Upper lobe of left lung (tissue), 6 donors: Measurements from ENCODE around the gene DNAJB12. TPM values are rescaled to one million over a fixed set of nuclear protein-coding genes. Genes with fewer than 3 reads are reported as not detected.
"Not testable (repeated sequence)": the region's sequence is repeated elsewhere in the genome, so short reads cannot be mapped to it uniquely, and the experiment has no call there.

ENCODE experiments used
- ATAC-seq, 2 donors: fragments of 200-7000 bp; cut with Tn5 transposase; one replicate each; pipeline ENCODE4 v1.9.1; 2022; ENCODE audit warnings: mild to moderate bottlenecking in 2 of 2, moderate library complexity in 2 of 2; ENCODE audit not compliant: low FRiP score in 2 of 2
- DNase-seq, 2 donors: peaks; one replicate each; pipeline ENCODE4 v3.0.0-alpha.2; 2019 to 2020
- H3K27ac ChIP-seq, 4 donors: fragments of 200-600 bp; sonication (generic); one replicate each; pipeline ENCODE4 v1.5.1; 2016 to 2019
- H3K27me3 ChIP-seq, 4 donors: fragments of 200-600 bp; sonication (generic); one replicate each; pipeline ENCODE4 v1.5.1; 2017 to 2019
- H3K36me3 ChIP-seq, 4 donors: fragments of 200-600 bp; sonication (generic); one replicate each; pipeline ENCODE4 v1.5.1; 2016 to 2019
- H3K4me1 ChIP-seq, 4 donors: fragments of 200-600 bp; sonication (generic); one replicate each; pipeline ENCODE4 v1.5.1; 2018 to 2019
- H3K4me3 ChIP-seq, 4 donors: fragments of 200-600 bp; sonication (generic); one replicate each; pipeline ENCODE4 v1.5.1; 2017 to 2019; ENCODE audit warnings: mild to moderate bottlenecking in 2 of 4, moderate library complexity in 1 of 4
- H3K9me3 ChIP-seq, 4 donors: fragments of 200-600 bp; sonication (generic); one replicate each; pipeline ENCODE4 v1.5.1; 2018 to 2019
- EP300 ChIP-seq, 4 donors: sonication (generic); formaldehyde crosslinking; IDR thresholded peaks; one replicate each; pipeline ENCODE4 v1.5.1; 2017; ENCODE audit warnings: antibody characterized with exemption in 4 of 4, control low read depth in 2 of 4
- POLR2A ChIP-seq, 4 donors: fragments of 450-650 bp; IDR thresholded peaks; one replicate each; pipeline ENCODE4 v1.5.1; 2016 to 2017; ENCODE audit warnings: antibody characterized with exemption in 4 of 4, mild to moderate bottlenecking in 2 of 4
- POLR2AphosphoS5 ChIP-seq, 2 donors: sonication (generic); formaldehyde crosslinking; IDR thresholded peaks; one replicate each; pipeline ENCODE4 v1.5.1; 2017; ENCODE audit warnings: antibody characterized with exemption in 2 of 2
- WGBS, 2 donors: methylation state at CpG; one replicate each; pipeline ENCODE4 v1.1.5; 2017 to 2018; 5-methylcytosine and 5-hydroxymethylcytosine counted together
- total RNA-seq, 6 donors: library from RNA; depleted of rRNA in 4 of 6; stranded (reverse); fragments of >200 nt in 4 of 6; gene quantifications; one replicate each; pipeline versions ENCODE4 v1.1.0 to v1.2.1, GENCODE V29; 2016 to 2021
- TF ChIP-seq, protein P1 (sequence below), 6 experiments: fragments of 450-650 bp in 4 of 6; fragments of 200-600 bp in 2 of 6; sonication (generic) in 2 of 6; IDR thresholded peaks; one replicate each; pipeline ENCODE4 v1.5.1; 2016 to 2019; ENCODE audit warnings: antibody characterized with exemption in 6 of 6
- donor health status: DM: no; HTN: no; CAD: no; lungs with moderate emphysema.
- donor health status: DM: no; HTN: yes; CAD: no; lungs with severe emphysema.

DNAJB12 gene
- total RNA-seq, 6 donors from 2014 or later: 24.4 to 81.7 (median 49.2) TPM

DNA sequence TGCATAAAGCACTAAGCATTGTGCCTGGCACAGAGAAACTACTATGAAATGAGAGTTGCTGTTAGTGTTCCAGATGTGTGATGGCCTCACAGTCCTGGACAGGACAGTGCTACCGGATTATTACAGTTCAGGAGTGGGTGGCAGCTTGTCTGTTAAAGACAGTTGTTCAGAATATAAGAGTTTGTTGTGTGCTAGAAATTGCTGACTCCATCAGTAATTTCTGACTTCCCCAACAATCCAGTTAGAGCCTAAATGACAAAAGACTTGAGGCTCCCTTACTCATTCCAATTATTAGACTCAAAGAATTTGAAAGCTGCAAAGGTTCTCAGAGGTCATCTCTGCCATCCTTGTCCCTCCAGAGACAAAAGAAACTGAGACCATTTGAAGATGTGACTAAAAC is 34.3 kb upstream of the DNAJB12 start:
- DNase-seq: no peak
- Histone ChIP-seq H3K27ac (no peak overlapping the region), H3K27me3 (no peaks in the 10 kb centered on the region), H3K9me3 (no peaks in the 10 kb centered on the region), H3K4me1 (no peaks in the 10 kb centered on the region), H3K36me3 (no peaks in the 10 kb centered on the region), H3K4me3 (no peak overlapping the region)
- 92% methylated on average over 1 of the region's 1 CpG for WGBS, 2 donors
- no peak for TF ChIP-seq POLR2AphosphoS5 (IDR thresholded peaks at IDR 0.05)
- TF ChIP-seq, protein P1, sequence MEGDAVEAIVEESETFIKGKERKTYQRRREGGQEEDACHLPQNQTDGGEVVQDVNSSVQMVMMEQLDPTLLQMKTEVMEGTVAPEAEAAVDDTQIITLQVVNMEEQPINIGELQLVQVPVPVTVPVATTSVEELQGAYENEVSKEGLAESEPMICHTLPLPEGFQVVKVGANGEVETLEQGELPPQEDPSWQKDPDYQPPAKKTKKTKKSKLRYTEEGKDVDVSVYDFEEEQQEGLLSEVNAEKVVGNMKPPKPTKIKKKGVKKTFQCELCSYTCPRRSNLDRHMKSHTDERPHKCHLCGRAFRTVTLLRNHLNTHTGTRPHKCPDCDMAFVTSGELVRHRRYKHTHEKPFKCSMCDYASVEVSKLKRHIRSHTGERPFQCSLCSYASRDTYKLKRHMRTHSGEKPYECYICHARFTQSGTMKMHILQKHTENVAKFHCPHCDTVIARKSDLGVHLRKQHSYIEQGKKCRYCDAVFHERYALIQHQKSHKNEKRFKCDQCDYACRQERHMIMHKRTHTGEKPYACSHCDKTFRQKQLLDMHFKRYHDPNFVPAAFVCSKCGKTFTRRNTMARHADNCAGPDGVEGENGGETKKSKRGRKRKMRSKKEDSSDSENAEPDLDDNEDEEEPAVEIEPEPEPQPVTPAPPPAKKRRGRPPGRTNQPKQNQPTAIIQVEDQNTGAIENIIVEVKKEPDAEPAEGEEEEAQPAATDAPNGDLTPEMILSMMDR (IDR thresholded peaks at IDR 0.05): no peak
- no peak for TF ChIP-seq POLR2A (IDR thresholded peaks at IDR 0.05)
- no peak for TF ChIP-seq EP300 (IDR thresholded peaks at IDR 0.05)
- ATAC-seq: no peak

DNA sequence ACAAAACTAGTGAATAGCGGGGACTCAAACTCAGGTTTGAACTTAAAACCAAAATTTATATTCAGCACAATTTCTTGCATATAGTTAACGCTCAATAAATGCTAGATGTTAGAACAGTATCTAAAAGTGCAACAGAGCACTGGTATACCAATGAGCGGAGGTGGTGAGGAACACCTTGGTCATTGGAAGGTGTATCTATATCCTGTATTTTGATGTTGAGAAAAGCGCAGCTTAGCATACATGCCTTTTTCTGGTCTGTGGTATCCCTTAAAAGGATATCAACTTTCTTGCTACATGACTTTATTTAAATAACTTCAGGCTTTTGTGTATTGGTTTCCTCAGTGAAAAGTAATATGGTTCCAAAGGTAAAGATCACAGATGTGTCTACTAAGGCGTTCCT is 33.3 kb upstream of the DNAJB12 start:
- Histone ChIP-seq H3K9me3 (no peaks in the 10 kb centered on the region), H3K27ac (no peak overlapping the region), H3K4me3 (no peak overlapping the region), H3K36me3 (no peaks in the 10 kb centered on the region), H3K27me3 (no peaks in the 10 kb centered on the region), H3K4me1 (no peaks in the 10 kb centered on the region)
- ATAC-seq (no peak), DNase-seq (no peak)
- TF ChIP-seq POLR2AphosphoS5 (IDR thresholded peaks at IDR 0.05) (no peak), POLR2A (IDR thresholded peaks at IDR 0.05) (no peak), EP300 (IDR thresholded peaks at IDR 0.05) (no peak)
- TF ChIP-seq, protein P1 (IDR thresholded peaks at IDR 0.05): no peak
- WGBS, 2 donors: 96 to 100% methylated on average over 5 of the region's 5 CpGs

DNA sequence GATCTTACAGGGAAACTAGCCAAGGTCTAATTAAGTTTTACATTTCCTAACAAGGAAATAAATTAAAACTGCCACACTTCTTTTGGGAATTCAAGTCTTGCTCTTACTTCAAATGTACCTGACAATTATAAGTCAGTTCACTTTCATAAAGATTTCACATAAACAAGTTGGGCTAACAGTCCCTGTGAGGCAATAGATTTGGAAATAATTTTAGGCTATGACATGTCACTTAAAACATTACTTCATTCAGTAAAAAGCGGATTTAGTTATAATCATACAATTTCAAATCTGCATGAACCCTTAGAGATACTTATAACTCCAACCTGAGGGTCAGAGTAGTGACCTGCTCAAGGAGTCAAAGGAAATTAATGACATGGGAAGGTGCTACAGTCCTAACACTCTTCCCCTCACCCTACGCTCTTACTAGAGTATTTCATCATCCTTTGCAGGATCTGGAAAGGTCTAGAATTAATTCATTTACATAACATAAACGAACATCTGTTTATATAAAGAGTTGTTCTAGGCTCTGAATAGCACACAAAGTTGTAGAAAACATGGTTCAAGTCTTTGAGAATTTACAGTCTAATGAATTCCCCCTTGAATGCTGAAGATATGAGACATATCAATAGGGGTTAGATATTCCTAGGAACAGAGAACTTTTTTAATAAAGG is 32.3 kb upstream of the DNAJB12 start:
- TF ChIP-seq EP300 (IDR thresholded peaks at IDR 0.05): no peak
- no peak for TF ChIP-seq POLR2AphosphoS5 (IDR thresholded peaks at IDR 0.05)
- TF ChIP-seq, protein P1 (IDR thresholded peaks at IDR 0.05): no peak
- no peak for TF ChIP-seq POLR2A (IDR thresholded peaks at IDR 0.05)
- no peak for DNase-seq
- Histone ChIP-seq H3K4me1 (no peaks in the 10 kb centered on the region), H3K27ac (peak overlapping the region in 1 of 4 donors; percentile 20), H3K9me3 (no peaks in the 10 kb centered on the region), H3K27me3 (no peaks in the 10 kb centered on the region), H3K36me3 (no peaks in the 10 kb centered on the region), H3K4me3 (no peak overlapping the region)
- 60 to 61% methylated on average over 3 of the region's 3 CpGs for WGBS, 2 donors
- ATAC-seq: no peak

DNA sequence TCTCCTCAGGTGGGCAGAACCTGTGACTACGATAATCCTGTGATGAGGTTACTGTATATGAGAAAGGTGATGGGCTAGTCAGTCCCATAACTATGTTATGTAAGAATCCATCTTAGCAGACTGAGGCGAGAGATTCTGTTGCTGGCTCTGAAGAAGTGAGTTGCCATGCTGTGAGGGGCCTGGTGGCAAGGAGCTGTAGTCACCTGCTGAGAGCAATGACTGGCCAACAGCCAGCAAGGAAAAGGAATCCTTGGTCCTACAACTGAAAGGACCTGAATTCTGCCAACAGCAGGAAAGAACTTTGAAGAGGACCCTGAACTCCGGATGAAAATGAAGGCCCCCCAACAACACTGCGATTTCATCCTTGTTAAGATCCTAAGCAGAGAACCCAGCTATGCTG is 31.0 kb upstream of the DNAJB12 start:
- WGBS, 2 donors: 88 to 92% methylated on average over 4 of the region's 4 CpGs
- H3K27ac ChIP-seq: no peak overlapping the region
- H3K9me3 ChIP-seq: no peaks in the 10 kb centered on the region
- H3K4me1 ChIP-seq: no peaks in the 10 kb centered on the region
- H3K4me3 ChIP-seq: no peak overlapping the region
- TF ChIP-seq POLR2A (IDR thresholded peaks at IDR 0.05): no peak
- DNase-seq (no peak), ATAC-seq (no peak)
- H3K36me3 ChIP-seq: peaks cover 0 to 4% (median 0%) of the 10 kb centered on the region in 4 donors
- no peaks in the 10 kb centered on the region for H3K27me3 ChIP-seq

DNA sequence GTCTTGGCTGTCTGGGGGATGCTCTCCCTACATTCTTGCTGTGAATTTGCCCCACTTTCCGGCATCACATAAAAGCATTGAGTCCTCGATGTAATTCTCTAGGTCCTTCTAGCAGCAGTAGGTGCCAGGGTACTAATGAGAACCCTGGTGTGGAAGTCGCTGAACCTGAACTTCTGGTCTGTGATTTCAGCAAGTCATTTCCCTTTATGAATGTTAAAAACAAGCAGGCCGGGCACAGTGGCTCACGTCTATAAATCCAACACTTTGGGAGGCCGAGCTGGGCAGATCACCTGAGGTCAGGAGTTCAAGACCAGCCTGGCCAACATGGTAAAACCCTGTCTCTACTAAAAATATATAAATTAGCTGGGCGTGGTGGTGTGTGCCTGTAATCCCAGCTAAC is 30.3 kb upstream of the DNAJB12 start:
- peak in 1 of 2 donors; percentile 42 for DNase-seq

DNA sequence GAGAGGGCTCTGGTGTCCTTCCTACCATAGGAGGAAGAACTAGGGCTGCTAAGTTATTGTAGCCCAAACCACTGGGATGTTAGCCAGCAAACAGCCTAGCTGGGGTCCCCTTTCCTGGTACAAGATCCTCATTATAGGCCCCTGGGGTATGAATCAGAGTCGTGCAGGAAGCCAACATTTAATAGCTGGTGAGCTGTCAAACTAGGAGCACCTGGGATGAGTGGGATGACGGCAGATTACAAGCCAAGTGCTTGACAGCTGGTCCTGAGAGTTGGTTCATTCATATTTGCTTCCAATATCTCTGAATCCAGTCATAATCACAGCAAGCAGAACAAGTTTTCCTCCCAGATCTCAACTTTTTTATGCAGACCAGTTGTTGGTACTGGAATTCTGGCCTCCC is 25.1 kb upstream of the DNAJB12 start:
- Histone ChIP-seq H3K4me1 (no peaks in the 10 kb centered on the region), H3K9me3 (no peaks in the 10 kb centered on the region), H3K27ac (no peak overlapping the region), H3K4me3 (no peak overlapping the region), H3K36me3 (peaks cover 0 to 13% (median 4%) of the 10 kb centered on the region in 4 donors), H3K27me3 (no peaks in the 10 kb centered on the region)
- ATAC-seq (no peak), DNase-seq (no peak)
- TF ChIP-seq EP300 (IDR thresholded peaks at IDR 0.05): no peak
- TF ChIP-seq POLR2AphosphoS5 (IDR thresholded peaks at IDR 0.05): no peak
- TF ChIP-seq POLR2A (IDR thresholded peaks at IDR 0.05): no peak
- TF ChIP-seq, protein P1 (IDR thresholded peaks at IDR 0.05): no peak
- WGBS, 2 donors: 71 to 84% methylated on average over 1 to 2 of the region's 2 CpGs

More for the DNA sequence above, 30.3 kb upstream of the DNAJB12 start:
- H3K9me3 ChIP-seq, H3K27me3 ChIP-seq, ATAC-seq, H3K4me1 ChIP-seq, H3K36me3 ChIP-seq, H3K4me3 ChIP-seq: not testable (repeated sequence)
- 61 to 66% methylated on average over 6 to 7 of the region's 7 CpGs for WGBS, 2 donors
- H3K27ac ChIP-seq: peak overlapping the region in 1 of 4 donors; percentile 21
